Raji (cell line): ENCODE data around the gene DUXB.
A peak's percentile ranks its signal among the peaks of the same experiment; 100 is the strongest.

Source experiments
- POLR2A ChIP-seq: IDR thresholded peaks from 2 replicates; pipeline ENCODE4 v1.6.1; 2011; ENCODE audit warnings: low read depth, low read length, control low read depth; ENCODE audit not compliant: insufficient read depth

DUXB gene

DNA sequence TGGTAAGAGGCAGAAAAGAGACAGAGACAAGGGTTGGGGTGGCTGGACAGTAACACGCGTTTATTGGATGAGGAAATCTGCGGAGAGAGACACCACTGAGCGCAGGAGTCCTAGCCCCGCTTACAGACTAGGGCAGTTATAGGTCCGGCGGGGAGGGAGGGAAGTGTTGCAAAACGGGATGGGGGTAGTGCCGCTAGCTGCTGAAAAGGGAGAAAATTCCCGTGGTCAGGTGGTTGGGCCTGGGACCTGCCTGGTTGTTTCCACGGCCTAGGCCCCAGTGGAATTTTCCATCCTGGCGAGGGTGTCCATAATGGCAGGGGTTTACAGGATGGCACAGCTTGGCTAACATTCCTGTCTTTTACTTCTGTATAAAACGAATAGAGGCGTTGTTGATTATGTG, 19.0 kb downstream of the DUXB start:
- no peak for TF ChIP-seq POLR2A

DNA sequence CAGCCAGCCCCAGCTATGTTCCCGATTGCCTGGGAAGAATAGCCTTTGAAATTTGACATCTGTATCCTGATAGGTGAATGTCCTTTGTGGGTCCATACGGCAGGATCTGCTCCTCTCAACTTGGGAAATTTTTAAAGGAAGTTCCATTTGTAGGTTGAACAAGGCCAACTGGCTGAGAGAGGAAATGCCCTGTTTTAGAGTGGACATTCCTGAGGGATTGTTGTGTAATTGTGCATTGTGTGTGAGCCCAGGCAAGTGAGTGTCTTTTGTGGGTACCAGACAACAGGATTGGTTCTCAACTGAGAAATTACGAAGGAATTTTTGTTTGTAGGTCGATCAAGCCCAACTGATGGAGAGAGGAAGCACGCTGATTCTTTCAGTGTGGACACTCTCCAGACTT, 21.9 kb downstream of the DUXB start:
- no peak for TF ChIP-seq POLR2A

DNA sequence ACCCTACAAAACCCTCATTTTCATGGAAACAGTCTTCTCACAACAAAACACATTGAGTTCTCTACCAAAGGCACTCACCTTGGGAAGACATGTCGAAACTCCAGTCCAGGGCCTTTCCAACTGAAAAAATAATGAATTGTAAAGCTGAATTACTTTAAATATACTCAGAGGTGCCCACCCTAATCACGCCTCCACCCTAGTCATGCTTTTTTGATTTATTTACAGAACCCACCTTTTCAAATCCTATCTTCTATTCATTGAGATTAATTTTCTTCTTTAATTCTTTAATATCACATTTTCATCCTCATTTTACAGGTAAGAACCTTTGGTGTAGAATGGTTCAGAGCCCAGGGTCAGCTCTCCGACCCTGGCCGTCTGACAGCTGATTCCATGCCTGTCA, 24.4 kb downstream of the DUXB start, which contains the start of gene CPHXL2:
TSS of gene CPHXL2 (minus strand) at position 101 of the 400 bp plus-strand sequence. CDS start at position 91, 10 bp downstream.
- TF ChIP-seq POLR2A, result no peak

DNA sequence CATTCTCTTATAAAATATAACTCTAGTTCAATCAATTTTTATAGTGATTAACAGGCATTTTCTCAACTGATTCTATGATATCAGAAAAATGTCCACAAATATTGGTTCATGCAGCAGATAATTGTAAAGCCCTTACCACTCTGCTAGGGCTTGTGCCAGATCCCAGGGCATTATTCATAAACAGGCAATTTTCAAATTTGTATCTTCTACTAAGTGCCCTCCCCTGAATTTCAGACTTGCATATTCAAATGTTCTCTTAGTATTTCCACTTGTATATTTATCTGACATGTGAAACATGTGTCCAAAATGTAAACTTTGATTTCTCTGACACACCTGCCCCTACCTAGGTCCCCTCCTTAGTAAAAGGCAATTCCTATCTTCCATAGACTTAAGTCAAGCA, 33.8 kb downstream of the DUXB start:
- TF ChIP-seq POLR2A, result no peak

DNA sequence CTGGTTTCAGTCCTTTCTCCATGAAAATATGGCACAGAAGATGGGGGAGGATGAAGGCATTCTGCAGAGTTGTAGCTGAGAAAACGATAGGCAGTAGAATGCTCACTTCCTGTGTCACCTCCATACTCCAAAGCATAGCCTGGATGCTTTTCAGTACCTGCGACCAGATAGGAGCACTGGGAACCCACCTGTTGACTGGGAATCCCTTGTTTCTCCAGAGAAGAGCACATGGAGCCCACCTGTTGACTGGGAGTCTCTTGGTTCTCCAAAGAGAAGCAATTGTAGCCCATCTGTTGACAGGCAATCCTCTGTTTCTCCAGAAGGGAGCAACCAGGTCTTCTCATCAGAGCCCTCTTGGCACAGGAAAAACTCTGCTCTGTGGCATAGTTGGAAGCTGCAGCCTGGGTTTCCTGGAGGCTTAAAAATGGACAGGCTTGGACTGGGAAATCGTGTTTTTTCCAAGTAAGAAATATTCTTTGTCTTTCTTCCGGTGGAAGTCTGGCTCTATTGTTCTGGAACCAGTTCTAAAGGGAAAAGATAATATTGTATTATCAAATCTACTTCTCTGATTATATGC, 40.4 kb downstream of the DUXB start:
- TF ChIP-seq POLR2A, result no peak

DNA sequence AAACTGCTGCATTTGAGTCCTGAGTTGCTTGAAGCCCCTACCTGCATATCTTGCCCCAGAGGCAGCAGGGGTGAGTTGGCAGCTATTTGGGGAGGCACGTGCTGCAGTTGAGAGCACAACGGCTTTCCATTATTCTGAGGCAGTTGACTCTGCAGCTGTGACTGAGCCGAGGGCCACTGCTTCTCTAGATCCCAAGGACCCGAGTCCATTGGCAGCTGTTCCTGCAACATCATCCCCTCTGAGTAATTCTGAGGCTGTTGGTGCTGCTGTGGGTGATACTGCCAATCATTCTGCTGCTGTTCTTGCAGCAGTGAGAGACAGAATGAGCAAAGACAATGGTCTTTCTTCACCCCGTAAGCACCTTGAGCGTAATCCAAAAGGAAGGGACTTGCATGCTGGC, 40.9 kb downstream of the DUXB start:
- TF ChIP-seq POLR2A, result no peak

DNA sequence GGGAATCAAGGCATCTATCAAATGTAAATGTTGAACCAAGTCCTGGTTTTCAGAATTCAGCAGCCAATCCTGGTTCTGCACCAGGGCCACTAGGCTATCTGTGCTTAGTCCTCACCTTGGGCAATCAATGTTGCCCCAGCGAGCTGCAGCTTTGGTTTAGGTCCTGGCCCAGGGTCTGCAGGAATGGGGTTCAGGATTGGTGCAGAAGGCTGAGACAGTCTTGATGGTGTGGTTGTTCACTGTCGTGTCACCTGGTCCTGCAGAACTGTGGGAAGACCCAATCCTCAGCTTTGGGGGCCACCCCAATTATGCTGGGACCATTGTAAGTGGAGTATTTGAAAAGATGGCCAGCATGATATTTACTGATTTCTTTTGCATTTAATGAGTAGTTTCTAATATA, 43.1 kb downstream of the DUXB start:
- no peak for TF ChIP-seq POLR2A

DNA sequence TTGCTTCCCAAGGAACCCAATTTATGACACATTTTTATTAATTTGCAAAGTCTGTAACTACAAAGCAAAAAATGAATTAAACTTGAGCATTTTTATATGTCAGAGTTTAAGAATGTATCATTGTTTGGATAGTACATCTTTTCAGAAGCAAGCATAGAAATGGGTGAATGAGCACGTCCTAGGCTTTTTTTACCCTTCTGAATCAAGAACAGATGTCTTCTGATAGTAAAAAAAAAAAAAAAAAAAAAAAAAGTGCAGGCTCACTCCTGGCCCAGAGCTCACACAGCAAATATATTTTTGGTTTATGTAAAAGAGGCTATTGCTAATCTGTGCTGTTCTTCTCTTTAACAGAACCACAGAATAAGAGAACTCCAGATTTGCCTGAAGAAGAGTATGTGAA, 47.3 kb downstream of the DUXB start:
- no peak for TF ChIP-seq POLR2A

DNA sequence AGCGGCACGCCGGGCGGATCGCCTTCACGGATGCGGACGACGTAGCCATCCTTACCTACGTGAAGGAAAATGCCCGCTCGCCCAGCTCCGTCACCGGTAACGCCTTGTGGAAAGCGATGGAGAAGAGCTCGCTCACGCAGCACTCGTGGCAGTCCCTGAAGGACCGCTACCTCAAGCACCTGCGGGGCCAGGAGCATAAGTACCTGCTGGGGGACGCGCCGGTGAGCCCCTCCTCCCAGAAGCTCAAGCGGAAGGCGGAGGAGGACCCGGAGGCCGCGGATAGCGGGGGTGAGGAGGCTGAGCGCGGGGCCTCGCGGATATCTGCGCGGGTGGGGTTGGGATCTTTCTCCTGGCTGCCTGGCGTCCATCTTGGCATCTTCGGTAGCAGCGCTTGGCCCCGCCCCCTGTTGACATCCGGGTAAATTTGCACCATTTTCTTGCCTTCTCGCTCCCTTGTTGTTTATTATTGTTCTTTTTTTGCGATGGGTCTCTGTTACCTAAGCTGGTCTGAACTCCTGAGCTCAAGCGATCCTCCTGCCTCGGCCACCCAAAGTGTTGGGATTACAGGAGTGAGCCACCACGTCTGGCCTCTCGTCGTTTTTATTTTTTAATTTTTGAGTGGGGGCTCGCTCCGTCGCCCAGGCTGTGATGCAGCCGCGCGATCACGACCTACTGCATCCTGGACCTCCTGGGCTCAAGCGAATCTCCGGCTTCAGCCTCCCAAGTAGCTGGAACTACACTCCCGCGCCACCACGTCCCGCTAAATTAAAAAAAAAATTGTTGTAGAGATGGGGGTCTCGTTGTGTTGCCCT, 52.8 kb downstream of the DUXB start:
- peak; percentile 64 for TF ChIP-seq POLR2A

DNA sequence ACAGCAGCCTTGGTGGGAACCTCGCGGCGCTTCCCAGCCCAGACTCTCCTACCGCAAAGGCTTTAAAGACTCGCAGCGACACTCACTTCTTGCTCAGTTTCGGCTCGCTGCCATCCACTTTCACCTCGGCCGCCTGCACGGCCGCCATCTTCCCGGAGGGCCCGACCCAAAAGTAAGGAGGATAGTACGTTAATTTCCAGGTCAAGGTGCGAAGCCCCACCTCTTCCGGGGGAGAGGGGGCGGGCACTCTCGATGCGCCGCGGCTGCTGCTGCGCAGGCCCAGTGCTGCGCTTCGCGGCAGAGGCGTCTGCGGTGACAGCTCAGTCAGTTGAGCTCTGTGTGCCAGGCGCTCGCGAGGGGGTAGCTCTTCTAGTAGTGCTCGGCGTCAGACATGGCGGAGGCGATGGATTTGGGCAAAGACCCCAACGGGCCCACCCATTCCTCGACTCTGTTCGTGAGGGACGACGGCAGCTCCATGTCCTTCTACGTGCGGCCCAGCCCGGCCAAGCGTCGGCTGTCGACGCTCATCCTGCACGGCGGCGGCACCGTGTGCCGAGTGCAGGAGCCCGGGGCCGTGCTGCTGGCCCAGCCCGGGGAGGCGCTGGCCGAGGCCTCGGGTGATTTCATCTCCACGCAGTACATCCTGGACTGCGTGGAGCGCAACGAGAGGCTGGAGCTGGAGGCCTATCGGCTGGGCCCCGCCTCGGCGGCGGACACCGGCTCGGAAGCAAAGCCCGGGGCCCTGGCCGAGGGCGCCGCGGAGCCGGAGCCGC, 53.6 kb downstream of the DUXB start, which contains the start of the genes KARS1 and TERF2IP:
TSS of gene KARS1 (minus strand) at position 174 of the 773 bp plus-strand sequence. CDS start at position 148, 26 bp downstream.
TSS of gene TERF2IP (plus strand) at position 282 of the 773 bp plus-strand sequence. CDS start at position 392, 110 bp downstream.
- peak; percentile 96 for TF ChIP-seq POLR2A

DNA sequence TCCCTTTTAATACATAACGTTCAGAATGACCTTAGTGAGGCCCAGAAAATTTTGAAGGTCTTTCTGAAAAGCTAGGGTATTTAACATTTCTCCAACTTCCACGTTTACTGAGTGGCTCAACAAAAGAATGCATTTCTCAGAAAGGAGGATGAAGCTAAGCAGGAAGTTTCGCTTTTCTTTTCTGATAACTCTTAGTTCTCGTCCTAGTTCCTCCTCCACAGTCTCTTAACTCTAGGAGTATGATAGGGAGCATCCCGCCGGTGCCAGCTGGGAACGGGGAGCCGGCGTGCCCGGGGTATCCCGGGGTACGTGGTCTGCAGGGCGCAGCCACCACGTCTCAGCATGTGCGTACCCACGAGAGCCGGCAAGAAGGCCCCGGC, 54.2 kb downstream of the DUXB start:
- no peak for TF ChIP-seq POLR2A

DNA sequence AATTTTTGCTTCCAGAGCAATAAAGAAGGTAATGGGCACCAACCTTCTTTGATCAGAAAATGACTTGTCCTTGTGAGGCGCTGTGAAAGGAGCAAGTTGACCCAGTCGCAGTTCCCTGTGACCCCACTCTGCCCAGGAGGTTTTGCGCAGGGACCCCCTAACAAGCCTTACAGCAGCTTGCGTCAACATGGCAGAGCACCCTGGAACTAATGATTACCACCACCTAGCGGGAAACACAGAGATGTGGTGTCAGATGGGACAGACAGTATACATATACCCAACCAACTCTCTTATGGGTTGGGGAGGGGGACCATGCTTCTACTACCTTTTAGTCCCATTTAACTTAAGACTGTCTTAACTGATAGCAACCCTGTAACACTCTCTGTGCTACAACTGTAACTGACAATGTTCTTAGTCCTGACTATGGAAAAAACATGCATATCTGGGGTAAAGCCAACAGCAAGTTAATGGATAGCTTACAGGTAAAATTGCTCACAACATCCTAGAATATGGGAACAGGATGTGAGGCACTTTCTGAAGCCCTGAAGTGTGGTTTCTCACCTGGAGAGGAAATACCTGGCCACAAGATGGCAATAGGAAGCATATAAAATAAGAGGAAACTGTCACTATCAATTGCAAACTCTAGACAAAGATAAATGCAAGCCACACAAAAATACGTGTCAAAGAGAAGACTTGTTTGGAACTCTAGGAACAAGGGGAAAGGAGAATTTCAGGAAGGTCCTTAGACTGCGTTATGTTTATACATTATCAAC, 56.8 kb downstream of the DUXB start:
- no peak for TF ChIP-seq POLR2A
